Raji (cell line): ENCODE results near the gene CDHR2.

Source experiments
- POLR2A ChIP-seq: IDR thresholded peaks from 2 replicates; pipeline ENCODE4 v1.6.1; 2011; ENCODE audit warnings: low read depth, low read length, control low read depth; ENCODE audit not compliant: insufficient read depth

CDHR2 gene

GRCh38 chr5:176568657-176569056, 19.5 kb downstream of the CDHR2 start:
- TF ChIP-seq POLR2A = no peak

GRCh38 chr5:176570044-176570443, 20.9 kb downstream of the CDHR2 start:
- TF ChIP-seq POLR2A = no peak

GRCh38 chr5:176573564-176574296, 24.6 kb downstream of the CDHR2 start:
- no peak for TF ChIP-seq POLR2A

- no peak for TF ChIP-seq POLR2A
Observed at GRCh38 chr5:176574297-176574591, 25.1 kb downstream of the CDHR2 start.

GRCh38 chr5:176575066-176575465, 25.9 kb downstream of the CDHR2 start:
- no peak for TF ChIP-seq POLR2A

GRCh38 chr5:176575488-176576422, 26.6 kb downstream of the CDHR2 start:
- TF ChIP-seq POLR2A = no peak

GRCh38 chr5:176577312-176578176, 28.4 kb downstream of the CDHR2 start:
- TF ChIP-seq POLR2A = no peak

GRCh38 chr5:176578391-176578808, 29.3 kb downstream of the CDHR2 start:
- TF ChIP-seq POLR2A = no peak

- TF ChIP-seq POLR2A = no peak
Observed at GRCh38 chr5:176579323-176579722, 30.2 kb downstream of the CDHR2 start.

GRCh38 chr5:176581361-176581760, 32.2 kb downstream of the CDHR2 start:
- no peak for TF ChIP-seq POLR2A

- no peak for TF ChIP-seq POLR2A
Observed at GRCh38 chr5:176583076-176583475, 33.9 kb downstream of the CDHR2 start.

- TF ChIP-seq POLR2A = no peak
Observed at GRCh38 chr5:176587398-176587797, 38.3 kb downstream of the CDHR2 start.

GRCh38 chr5:176588297-176588696, 39.2 kb downstream of the CDHR2 start:
- TF ChIP-seq POLR2A = no peak

GRCh38 chr5:176589039-176589769, 40.1 kb downstream of the CDHR2 start:
- TF ChIP-seq POLR2A = no peak
